HFFc6 (cell line): ENCODE data around the gene MTO1. TPM values are rescaled to one million over a fixed set of nuclear protein-coding genes. Genes with fewer than 3 reads are reported as not detected.
"Not testable (repeated sequence)": the region's sequence is repeated elsewhere in the genome, so short reads cannot be mapped to it uniquely, and the experiment has no call there.

Experiments
- DNase-seq: peaks from one replicate; pipeline ENCODE4 v3.0.0-alpha.2; 2018
- H3K27ac Mint-ChIP-seq: 2 replicates; pipeline ENCODE4 v1.8.0; 2020; ENCODE audit warnings: mild to moderate bottlenecking, mixed read lengths
- H3K27me3 Mint-ChIP-seq: 2 replicates; pipeline ENCODE4 v1.8.0; 2021; ENCODE audit warnings: mild to moderate bottlenecking, moderate library complexity, mixed read lengths; ENCODE audit not compliant: insufficient read depth
- H3K36me3 Mint-ChIP-seq: 2 replicates; pipeline ENCODE4 v1.8.0; 2021; ENCODE audit warnings: low read depth, mixed read lengths
- H3K4me1 Mint-ChIP-seq: 2 replicates; pipeline ENCODE4 v1.8.0; 2020; ENCODE audit warnings: low read depth, mixed read lengths
- H3K4me3 Mint-ChIP-seq: 2 replicates; pipeline ENCODE4 v1.8.0; 2020; ENCODE audit warnings: mild to moderate bottlenecking, moderate library complexity, mixed read lengths
- H3K9me3 Mint-ChIP-seq: 2 replicates; pipeline ENCODE4 v1.8.0; 2020; ENCODE audit warnings: mild to moderate bottlenecking, mixed read lengths
- total RNA-seq, 6 experiments: library from RNA; stranded (reverse); fragmentation: NEBNext Ultra II Directional; extraction: Animal tissue kit (Norgen Biotek cat#: 25700); gene quantifications; 2 replicates in 1 of 6; 3 replicates in 5 of 6; pipeline ENCODE4 v1.2.3, GENCODE V29; 2021
- TF ChIP-seq, protein P1 (sequence below): fragments of 200-600 bp; sonication (generic); IDR thresholded peaks from 2 replicates; pipeline ENCODE4 v1.5.0; 2021; ENCODE audit warnings: antibody characterized with exemption, mild to moderate bottlenecking

Gene MTO1
- total RNA-seq, 6 experiments from 2014 or later: 18.5 to 28.2 (median 21.5) TPM

DNA sequence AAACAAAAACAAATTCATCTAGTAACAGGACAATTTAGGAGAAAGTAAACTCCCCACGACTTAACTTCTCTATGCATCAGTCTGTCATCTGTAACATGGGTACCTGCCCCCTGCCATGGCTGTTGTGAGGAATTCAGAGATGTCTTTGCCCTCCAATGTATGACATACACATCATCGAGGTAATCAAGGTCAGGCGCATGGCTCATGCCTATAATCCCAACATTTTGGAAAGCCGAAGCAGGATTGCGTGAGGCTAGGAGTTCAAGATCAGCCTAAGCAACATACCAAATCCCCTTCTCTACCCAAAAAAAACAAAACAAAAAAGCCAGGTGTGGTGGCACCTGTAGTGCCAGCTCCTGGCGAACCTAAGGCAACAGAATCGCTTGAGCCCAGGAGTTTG is 50.3 kb downstream of the MTO1 start:
- Mint-ChIP-seq H3K4me1 (peaks cover 19% of the 10 kb centered on the region), H3K9me3 (peaks cover 16% of the 10 kb centered on the region), H3K36me3 (peaks cover 20% of the 10 kb centered on the region), H3K4me3 (peak overlapping the region; percentile 36; the same call in 1 of the 2 replicates), H3K27me3 (peaks cover 58% of the 10 kb centered on the region), H3K27ac (peak overlapping the region; percentile 77)
- TF ChIP-seq, protein P1, sequence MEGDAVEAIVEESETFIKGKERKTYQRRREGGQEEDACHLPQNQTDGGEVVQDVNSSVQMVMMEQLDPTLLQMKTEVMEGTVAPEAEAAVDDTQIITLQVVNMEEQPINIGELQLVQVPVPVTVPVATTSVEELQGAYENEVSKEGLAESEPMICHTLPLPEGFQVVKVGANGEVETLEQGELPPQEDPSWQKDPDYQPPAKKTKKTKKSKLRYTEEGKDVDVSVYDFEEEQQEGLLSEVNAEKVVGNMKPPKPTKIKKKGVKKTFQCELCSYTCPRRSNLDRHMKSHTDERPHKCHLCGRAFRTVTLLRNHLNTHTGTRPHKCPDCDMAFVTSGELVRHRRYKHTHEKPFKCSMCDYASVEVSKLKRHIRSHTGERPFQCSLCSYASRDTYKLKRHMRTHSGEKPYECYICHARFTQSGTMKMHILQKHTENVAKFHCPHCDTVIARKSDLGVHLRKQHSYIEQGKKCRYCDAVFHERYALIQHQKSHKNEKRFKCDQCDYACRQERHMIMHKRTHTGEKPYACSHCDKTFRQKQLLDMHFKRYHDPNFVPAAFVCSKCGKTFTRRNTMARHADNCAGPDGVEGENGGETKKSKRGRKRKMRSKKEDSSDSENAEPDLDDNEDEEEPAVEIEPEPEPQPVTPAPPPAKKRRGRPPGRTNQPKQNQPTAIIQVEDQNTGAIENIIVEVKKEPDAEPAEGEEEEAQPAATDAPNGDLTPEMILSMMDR: no peak
- no peak for DNase-seq

DNA sequence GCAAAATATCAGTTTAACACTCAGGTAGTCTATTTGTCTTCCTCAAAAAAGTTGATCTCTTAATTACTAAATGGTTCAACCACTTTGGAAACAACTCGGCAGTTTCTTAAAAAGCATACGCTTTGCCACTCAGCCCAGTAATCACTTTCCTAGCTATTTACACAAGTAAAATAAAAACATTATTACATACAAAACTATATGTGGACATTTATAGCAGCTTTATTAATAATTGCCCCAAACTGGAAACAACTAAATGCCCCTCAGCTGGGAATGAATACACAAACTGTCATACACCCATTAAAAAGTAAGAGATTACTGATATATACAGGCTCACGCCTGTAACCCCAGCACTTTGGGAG is 51.9 kb downstream of the MTO1 start:
- DNase-seq: peak; percentile 38
- Mint-ChIP-seq H3K27me3 (peaks cover 69% of the 10 kb centered on the region), H3K4me1 (peaks cover 25% of the 10 kb centered on the region), H3K27ac (peak overlapping the region; percentile 43), H3K9me3 (peaks cover 26% of the 10 kb centered on the region), H3K4me3 (peak overlapping the region; percentile 34), H3K36me3 (peaks cover 34% of the 10 kb centered on the region)
- TF ChIP-seq, protein P1: no peak

DNA sequence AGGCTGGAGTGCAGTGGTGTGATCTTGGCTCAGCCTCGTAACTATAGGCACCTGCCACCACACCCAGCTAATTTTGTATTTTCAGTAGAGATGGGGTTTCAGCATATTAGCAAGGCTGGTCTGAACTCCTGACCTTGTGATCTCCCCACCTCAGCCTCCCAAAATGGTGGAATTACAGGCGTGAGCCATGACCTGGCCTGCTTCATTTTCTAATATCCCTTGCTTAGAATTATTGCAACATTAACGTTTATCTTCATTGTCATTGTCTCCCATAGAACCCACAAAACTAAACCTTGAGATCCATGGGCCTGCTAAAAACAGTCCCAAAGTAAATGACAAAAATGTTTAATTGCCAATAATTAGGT is 53.2 kb downstream of the MTO1 start:
- Mint-ChIP-seq H3K9me3 (peaks cover 38% of the 10 kb centered on the region), H3K27ac (peak overlapping the region; percentile 100), H3K4me3 (peak overlapping the region; percentile 97), H3K4me1 (peaks cover 25% of the 10 kb centered on the region), H3K27me3 (peaks cover 81% of the 10 kb centered on the region), H3K36me3 (peaks cover 46% of the 10 kb centered on the region)
- no peak for DNase-seq
- TF ChIP-seq, protein P1: no peak

DNA sequence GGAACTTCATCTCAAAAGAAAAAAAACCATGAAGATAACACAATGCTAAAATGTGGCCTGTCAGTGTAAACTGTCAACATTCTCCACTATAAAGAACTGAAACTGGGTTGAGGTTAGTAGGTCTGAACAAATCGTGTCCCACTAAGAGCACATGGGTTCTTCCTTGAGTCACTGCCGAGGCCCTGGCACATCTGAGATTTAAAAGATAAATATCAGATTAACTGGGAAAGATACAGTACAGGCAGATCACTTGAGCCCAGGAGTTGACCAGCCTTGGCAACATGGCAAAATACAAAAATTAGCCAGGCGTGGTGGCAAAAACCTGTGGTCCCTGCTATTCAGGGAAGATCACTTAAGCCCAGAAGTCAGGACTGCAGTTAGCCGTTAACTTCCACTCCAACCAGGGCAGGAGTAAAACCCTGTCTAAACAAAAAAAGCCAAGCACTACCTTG is 53.7 kb downstream of the MTO1 start:
- Mint-ChIP-seq H3K36me3 (peaks cover 51% of the 10 kb centered on the region), H3K27ac (peak overlapping the region; percentile 100), H3K27me3 (peaks cover 86% of the 10 kb centered on the region), H3K4me3 (peak overlapping the region; percentile 97), H3K4me1 (peaks cover 25% of the 10 kb centered on the region), H3K9me3 (peaks cover 43% of the 10 kb centered on the region)
- DNase-seq: no peak
- TF ChIP-seq, protein P1: no peak

DNA sequence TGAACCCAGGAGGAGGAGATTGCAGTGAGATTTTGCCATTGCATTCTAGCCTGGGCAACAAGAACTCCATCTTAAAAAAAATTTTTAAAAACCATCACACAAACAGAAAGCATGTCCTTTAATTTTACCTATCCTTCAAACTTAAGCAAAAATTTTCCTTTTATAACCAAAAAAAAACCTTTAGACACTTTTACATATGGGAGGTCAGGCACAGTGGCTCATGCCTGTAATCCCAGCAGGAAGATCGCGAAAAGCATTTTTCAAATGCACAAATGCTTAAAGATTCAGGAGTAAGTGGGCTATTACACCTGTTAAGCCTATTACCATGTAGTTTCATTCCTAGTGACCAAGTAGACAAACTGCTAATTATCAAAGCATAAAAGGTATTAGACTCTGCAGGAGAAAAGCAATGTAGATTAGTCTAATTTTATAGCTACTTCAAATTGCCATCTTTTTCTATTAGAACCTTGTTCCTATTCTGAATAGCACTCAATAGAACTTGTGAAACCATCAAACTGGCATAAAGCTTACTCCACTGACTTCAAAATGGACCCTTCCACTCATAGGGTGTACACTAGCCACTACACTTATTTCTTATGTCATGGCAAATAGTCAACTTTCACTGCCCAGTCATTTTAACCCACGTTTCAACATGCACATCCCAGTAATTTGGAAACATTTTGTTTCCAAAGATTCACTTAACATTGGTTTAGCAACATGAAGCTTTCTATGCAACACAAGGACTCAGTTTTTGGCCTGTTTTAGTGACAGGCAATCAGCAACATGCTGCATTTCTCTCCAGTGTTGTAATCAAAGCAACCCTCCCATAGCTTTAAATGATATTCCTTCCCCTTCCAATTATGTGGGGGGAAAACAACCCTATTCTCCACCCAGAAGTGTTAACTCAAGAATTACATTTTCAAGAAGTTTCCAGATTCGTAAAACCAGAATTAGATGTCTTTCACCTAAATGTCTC is 55.3 kb downstream of the MTO1 start:
- peaks cover 85% of the 10 kb centered on the region for H3K27me3 Mint-ChIP-seq
- TF ChIP-seq, protein P1: no peak
- peaks cover 50% of the 10 kb centered on the region for H3K9me3 Mint-ChIP-seq
- peaks cover 28% of the 10 kb centered on the region for H3K4me1 Mint-ChIP-seq
- H3K4me3 Mint-ChIP-seq: peak overlapping the region; percentile 97
- peaks cover 59% of the 10 kb centered on the region for H3K36me3 Mint-ChIP-seq
- peak overlapping the region; percentile 100 for H3K27ac Mint-ChIP-seq
- no peak for DNase-seq

DNA sequence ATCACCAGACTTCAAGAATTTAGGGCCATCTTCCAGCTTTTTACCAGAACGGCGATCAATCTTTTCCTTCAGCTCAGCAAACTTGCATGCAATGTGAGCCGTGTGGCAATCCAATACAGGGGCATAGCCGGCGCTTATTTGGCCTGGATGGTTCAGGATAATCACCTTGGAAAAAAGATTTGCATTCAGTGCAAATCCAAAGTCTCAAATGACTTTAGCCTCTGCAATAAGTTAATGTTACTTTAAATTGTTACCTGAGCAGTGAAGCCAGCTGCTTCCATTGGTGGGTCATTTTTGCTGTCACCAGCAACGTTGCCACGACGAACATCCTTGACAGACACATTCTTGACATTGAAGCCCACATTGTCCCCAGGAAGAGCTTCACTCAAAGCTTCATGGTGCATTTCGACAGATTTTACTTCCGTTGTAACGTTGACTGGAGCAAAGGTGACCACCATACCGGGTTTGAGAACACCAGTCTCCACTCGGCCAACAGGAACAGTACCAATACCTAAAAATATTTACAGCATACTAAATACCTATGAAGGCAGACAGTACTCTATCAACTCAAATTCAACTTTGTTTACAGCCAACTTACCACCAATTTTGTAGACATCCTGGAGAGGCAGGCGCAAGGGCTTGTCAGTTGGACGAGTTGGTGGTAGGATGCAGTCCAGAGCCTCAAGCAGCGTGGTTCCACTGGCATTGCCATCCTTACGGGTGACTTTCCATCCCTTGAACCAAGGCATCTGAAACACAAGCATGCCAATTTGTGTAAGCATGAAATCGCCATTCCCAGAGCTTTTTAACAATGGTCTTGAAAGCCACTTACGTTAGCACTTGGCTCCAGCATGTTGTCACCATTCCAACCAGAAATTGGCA is 56.8 kb downstream of the MTO1 start:
- peaks cover 74% of the 10 kb centered on the region for H3K27me3 Mint-ChIP-seq
- H3K4me3 Mint-ChIP-seq: peak overlapping the region; percentile 97
- DNase-seq: not testable (repeated sequence)
- H3K36me3 Mint-ChIP-seq: peaks cover 59% of the 10 kb centered on the region
- peaks cover 39% of the 10 kb centered on the region for H3K4me1 Mint-ChIP-seq
- peaks cover 48% of the 10 kb centered on the region for H3K9me3 Mint-ChIP-seq
- peak overlapping the region; percentile 100 for H3K27ac Mint-ChIP-seq

DNA sequence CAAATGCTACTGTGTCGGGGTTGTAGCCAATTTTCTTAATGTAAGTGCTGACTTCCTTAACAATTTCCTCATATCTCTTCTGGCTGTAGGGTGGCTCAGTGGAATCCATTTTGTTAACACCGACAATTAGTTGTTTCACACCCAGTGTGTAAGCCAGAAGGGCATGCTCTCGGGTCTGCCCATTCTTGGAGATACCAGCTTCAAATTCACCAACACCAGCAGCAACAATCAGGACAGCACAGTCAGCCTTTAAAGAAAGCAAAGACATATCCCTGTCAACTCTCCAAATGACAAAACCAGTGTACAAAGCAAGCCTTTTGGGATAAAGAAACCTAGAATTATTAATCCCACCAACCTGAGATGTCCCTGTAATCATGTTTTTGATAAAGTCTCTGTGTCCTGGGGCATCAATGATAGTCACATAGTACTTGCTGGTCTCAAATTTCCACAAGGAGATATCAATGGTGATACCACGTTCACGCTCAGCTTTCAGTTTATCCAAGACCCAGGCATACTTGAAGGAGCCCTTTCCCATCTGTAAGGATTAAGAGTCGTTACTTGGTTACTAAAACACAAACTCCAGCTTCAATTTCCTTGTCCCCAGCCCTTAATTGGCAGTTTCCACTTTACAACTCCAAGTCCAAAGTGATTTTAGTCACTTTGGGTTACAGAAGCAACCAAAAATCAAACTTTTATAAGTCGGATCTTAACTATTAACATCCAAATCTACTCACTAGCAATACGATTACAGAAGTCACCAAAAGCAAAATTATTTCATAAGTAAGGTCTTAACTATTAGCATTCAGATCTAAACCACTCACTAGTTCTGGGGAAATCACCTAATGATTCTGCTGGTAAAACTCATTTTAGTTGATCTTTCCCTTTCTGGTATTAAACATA is 57.7 kb downstream of the MTO1 start:
- peaks cover 48% of the 10 kb centered on the region for H3K9me3 Mint-ChIP-seq
- DNase-seq: not testable (repeated sequence)
- H3K36me3 Mint-ChIP-seq: peaks cover 59% of the 10 kb centered on the region
- peak overlapping the region; percentile 100 for H3K27ac Mint-ChIP-seq
- peaks cover 45% of the 10 kb centered on the region for H3K4me1 Mint-ChIP-seq
- peaks cover 66% of the 10 kb centered on the region for H3K27me3 Mint-ChIP-seq
- peak overlapping the region; percentile 97 for H3K4me3 Mint-ChIP-seq
